HuH-7.5 (cell line): Measurements from ENCODE around the gene CA5A.
A peak's percentile ranks its signal among the peaks of the same experiment; 100 is the strongest.
"Not testable (repeated sequence)": the region's sequence is repeated elsewhere in the genome, so short reads cannot be mapped to it uniquely, and the experiment has no call there.

Experiments used
- DNase-seq: peaks from one replicate; pipeline ENCODE4 v3.0.0; 2011; ENCODE audit warnings: low spot score

Gene CA5A

GRCh38 chr16:87947356-87948118 lies 11.2 kb upstream of the CA5A start:
- no peak for DNase-seq

GRCh38 chr16:87946596-87947347 lies 10.4 kb upstream of the CA5A start:
- DNase-seq = no peak

DNA sequence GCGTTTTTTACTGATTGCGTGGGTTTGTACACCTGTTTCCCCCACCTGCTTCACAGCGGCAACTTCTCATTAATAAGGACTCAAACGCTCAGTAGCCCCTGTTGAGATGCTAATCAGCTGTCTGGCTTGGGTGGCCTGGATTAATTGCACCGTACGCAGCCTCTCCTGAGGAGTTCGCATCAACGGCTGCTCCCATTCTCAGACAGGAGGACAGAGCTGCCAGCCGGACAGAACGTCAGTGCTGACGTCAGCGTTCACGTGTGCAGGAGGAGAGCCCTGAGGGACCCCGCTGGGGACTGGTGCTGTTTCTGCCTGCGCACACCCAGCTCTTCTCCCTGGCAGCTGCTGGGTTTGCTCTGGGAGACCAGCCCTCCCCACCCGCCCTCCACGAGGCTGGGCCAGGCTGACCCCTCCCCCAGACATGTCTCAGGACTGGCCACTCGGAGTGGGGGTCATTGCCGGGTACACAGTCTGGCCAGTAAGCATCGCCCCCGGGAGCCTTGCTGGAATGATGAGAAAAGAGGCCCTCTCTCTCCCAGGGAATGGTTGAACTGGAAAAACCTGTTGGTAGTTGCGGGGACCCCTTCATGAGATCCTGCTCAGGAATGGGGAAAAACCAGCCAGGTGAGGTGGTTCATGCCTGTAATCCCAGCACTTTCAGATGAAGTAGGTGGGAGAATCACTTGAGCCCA lies 9.2 kb upstream of the CA5A start:
- peak; percentile 47 for DNase-seq

DNA sequence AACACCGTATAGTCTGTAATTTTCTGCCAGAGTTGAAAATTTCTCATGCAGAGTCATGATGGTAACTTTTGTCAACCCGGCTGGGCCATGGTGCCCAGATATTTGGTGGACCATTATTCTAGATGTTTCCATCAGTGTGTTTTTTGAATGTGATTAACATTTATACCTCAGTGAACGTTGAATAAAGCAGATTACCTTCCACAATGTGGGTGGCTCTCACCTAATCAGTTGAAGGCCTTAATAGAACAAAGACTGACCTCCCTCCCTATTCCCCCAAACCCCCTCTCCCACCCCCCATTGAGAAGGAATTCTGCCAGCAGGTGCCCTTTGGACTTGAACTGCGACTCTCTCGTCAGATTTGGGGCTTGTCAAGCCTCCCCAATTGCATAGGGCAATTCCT lies 6.4 kb upstream of the CA5A start:
- DNase-seq = no peak

- DNase-seq = no peak
Measured at GRCh38 chr16:87939562-87940423, 3.5 kb upstream of the CA5A start.

GRCh38 chr16:87938412-87938949 lies 2.2 kb upstream of the CA5A start:
- no peak for DNase-seq

GRCh38 chr16:87937231-87937542 lies 858 bp upstream of the CA5A start:
- DNase-seq = not testable (repeated sequence)

DNA sequence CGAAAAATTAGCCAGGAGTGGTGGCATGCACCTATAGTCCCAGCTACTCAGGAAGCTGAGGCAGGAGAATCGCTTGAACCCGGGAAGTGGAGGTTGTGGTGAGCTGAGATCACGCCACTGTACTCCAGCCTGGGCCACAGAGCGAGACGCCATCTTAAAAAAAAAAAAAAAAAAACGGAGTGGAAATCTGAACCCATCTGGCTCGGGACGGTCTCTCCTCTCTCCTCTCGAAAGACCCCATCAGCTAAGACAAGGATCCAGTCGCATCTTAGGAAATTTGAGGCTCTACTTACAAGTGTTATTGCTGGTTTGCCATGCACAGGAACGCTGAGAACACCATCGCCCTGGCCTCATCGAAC lies 334 bp downstream of the CA5A start:
- not testable (repeated sequence) for DNase-seq

- not testable (repeated sequence) for DNase-seq
Measured at GRCh38 chr16:87934752-87935425, 1.4 kb downstream of the CA5A start.

DNA sequence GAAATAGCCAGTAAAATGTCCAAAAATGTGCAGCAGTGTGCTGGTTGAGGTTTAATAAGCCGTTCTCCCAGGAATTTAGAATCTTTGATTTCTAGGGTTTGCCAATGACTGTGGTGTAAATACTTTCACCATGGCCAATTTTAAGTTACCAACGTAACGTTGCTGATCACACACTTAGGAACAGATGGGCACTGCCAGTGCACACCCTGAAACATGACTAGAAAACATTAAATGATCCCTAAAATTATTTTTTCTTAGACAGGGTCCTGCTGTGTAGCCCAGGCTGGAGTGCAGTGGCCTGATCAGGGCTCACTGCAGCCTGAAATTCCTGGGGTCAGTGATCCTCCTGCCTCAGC lies 3.2 kb downstream of the CA5A start:
- no peak for DNase-seq

DNA sequence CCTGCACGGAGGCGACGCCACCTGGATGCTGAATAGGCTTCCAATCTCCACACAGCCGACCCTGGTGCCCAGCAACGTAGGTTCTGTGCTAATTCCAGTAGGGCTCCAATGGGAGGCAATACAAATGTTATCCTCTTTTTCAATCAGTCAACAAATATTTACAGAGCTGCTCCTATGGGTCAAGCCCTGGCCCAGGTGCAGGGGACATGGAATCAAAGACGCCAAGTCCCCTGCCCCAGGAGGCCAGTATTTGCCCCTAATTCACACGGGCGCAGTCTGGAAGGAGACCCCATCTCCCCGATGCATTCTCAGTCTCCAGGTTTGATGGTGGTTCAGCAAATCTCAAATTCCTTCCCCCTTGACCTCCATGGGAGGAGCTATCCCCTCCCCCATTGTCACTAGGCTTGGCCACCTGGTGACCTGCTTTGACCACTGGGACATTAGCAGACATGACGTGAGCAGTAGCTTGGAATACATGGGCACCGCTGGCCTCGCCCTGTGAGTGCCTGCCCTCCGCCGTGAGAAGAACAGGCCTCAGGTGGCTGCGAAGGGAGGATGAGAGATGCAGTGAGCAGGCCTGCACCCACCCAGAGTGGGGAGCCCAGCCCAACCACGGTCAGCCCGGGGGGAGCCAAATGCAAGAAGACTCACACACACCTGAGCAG lies 3.7 kb downstream of the CA5A start:
- DNase-seq = not testable (repeated sequence)

DNA sequence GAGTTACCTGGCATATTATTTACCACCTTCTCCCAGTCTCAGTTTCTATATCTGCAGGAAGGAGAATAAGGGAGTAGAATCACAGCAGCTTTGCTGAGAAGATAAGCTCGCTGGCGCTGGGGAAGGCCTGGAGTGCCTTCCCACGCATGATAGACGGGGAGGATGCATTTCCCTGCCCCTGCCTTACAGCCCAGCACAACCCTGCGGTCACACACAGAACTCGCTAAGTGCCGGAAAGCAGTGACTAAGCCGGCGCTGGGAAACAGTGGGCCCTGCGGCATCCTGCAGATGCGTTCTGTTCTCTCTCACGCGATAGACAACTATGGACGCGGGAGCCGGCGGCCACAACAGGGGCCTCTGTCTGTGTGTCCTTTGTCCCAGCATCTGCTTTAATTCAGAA lies 4.8 kb downstream of the CA5A start:
- DNase-seq = no peak

- DNase-seq = peak; percentile 60
Measured at GRCh38 chr16:87930456-87930855, 5.9 kb downstream of the CA5A start.

DNA sequence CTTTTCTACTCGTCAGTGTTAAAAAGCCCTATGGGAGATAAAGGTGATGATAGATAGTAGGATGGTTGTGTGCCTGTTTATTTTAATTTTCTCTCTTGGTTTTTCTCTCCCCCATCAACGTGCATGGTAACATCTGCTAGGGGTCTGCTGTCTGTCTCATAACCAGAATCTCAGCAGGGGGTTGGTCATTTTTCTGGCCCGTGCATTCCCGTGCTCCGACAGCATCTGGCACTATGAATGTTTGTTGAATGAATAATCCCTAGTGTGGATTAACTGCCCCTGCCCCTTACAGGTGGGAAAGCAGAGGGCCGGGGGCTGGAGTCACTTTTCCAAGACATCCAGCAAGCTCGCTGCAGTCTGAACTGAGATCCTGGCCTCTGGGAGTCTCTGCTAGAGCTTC lies 6.3 kb downstream of the CA5A start:
- DNase-seq = no peak

GRCh38 chr16:87927195-87927562 lies 9.2 kb downstream of the CA5A start:
- no peak for DNase-seq

DNA sequence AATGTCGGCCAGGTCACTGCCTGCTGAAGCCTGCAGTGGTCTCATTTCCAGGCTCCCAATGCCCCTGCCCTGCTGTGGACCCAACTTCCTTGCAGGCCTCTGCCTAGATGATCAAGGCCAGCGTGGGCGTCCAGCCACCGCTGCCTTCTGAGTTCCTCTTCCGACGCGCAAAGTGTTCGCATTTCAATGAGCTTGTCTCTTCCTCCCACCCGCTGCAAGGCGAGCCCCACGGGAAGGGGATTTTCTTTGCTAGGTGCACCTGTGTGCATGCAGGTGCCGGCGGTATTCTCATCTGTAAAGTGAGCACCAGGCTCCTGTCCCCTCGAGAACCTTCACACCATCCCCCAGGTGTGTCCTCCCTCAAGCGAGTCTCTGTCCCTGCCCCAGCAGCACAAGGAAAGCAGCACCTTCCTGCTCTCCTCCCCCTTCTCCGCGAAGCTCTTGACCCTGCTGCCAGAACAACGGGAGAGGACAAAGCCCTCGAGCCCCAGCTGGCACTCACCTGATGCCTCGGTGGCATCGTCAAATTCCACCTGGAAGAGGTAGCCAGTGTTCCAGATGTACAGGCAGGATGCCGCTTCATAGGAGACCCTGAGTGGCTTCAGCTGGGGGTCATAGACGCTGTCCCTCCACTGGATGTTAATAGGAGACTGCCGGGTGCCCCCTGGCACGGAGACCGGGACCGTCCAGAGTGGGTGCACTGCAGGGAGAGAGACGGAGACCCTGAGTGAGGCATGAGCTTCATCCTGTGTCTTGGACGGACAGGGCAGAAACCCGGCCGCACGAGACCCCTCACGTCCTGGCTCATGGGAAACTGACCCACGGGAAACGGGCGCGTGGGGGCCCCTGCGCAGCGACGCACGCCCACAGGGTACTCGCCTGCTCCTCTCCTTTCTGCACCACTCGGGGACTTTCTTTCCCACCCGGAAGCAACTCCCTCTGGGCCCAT lies 9.8 kb downstream of the CA5A start:
- no peak for DNase-seq

DNA sequence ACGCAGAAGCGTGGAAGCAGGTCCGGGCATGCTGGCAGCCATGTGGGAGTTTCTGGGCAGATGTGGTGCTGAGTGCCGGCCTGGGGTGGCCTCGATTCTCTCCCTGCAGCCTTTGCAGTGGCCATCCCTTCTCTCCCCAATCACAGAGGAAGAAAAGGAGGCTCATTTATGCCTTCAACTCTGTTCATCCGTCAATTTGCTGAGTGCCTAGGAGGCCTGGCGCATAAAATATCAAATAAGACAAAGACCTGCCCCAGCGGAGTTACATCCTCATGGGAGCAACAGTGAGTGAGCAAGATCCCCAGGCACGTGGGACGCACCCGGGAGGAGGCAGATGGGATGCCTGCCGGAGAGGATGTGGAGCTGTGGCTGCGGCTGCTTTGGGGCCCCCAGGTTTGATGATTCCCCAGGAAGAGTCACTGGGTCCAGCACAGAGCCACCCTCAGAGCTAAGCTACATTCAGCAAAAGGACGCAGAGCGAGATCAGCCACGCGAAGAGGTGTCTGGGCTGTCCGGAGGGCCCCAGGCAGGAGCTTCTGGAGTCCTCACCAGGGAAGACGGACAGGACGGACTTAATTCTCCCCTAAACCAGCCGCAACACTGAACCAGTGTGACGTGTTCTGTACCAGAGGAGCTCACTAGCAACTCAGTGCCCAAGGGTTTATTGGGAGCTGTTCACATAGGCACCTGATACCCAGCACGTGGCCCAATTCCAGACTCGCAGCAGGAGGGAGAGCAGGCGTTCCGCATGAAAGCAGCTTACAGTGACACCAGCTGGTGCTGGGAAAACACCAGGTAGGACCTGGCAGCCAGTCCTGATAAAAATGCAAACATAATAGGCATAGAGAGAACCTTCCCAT lies 11.3 kb downstream of the CA5A start:
- DNase-seq = no peak

GRCh38 chr16:87924041-87924810 lies 12.1 kb downstream of the CA5A start:
- DNase-seq = no peak
